Neural progenitor cell (in vitro differentiated cells): Measurements from ENCODE around the gene ASB2. TPM values are rescaled to one million over a fixed set of nuclear protein-coding genes. Genes with fewer than 3 reads are reported as not detected.

ENCODE experiments used
- DNase-seq: peaks from one replicate; pipeline ENCODE4 v3.0.0-alpha.2; 2016; ENCODE audit warnings: low spot score
- H2AFZ ChIP-seq: fragments of 200-600 bp; sonication (generic); replicated peaks from 2 replicates; pipeline ENCODE4 v1.6.1; 2016; ENCODE audit warnings: antibody characterized with exemption
- H3F3A ChIP-seq: fragments of 200-600 bp; sonication (generic); 2 replicates; pipeline ENCODE4 v1.6.1; 2016; ENCODE audit warnings: antibody characterized with exemption, low read depth
- H3K27ac ChIP-seq: fragments of 200-600 bp; sonication (generic); 2 replicates; pipeline ENCODE4 v1.5.1; 2016; ENCODE audit warnings: mild to moderate bottlenecking
- H3K27me3 ChIP-seq: fragments of 200-600 bp; sonication (generic); 2 replicates; pipeline ENCODE4 v1.6.1; 2016; ENCODE audit warnings: mild to moderate bottlenecking, moderate library complexity
- H3K36me3 ChIP-seq: fragments of 200-600 bp; sonication (generic); 2 replicates; pipeline ENCODE4 v1.5.1; 2016
- H3K4me1 ChIP-seq: fragments of 200-600 bp; sonication (generic); 2 replicates; pipeline ENCODE4 v1.6.1; 2016; ENCODE audit warnings: mixed run types
- H3K4me2 ChIP-seq: fragments of 200-600 bp; sonication (generic); 2 replicates; pipeline ENCODE4 v1.6.1; 2016
- H3K4me3 ChIP-seq: fragments of 200-600 bp; sonication (generic); 2 replicates; pipeline ENCODE4 v1.5.1; 2016
- H3K79me2 ChIP-seq: fragments of 200-600 bp; sonication (generic); 2 replicates; pipeline ENCODE4 v1.6.1; 2016; ENCODE audit warnings: low read depth
- H3K9ac ChIP-seq: fragments of 200-600 bp; sonication (generic); 2 replicates; pipeline ENCODE4 v1.6.1; 2016
- H3K9me3 ChIP-seq: fragments of 200-600 bp; sonication (generic); 2 replicates; pipeline ENCODE4 v1.5.1; 2016; ENCODE audit warnings: low read depth
- H4K20me1 ChIP-seq: fragments of 200-600 bp; sonication (generic); 2 replicates; pipeline ENCODE4 v1.6.1; 2016; ENCODE audit warnings: low read depth
- H3K27ac Mint-ChIP-seq: 3 replicates; pipeline ENCODE4 v1.8.0; 2021; ENCODE audit warnings: mixed read lengths
- H3K27me3 Mint-ChIP-seq: 2 replicates; pipeline ENCODE4 v1.8.0; 2022; ENCODE audit warnings: low read depth, mild to moderate bottlenecking, inconsistent platforms, moderate library complexity, mixed read lengths; ENCODE audit not compliant: insufficient read depth
- H3K36me3 Mint-ChIP-seq: 3 replicates; pipeline ENCODE4 v1.8.0; 2021; ENCODE audit warnings: mixed read lengths
- H3K4me1 Mint-ChIP-seq: 3 replicates; pipeline ENCODE4 v1.8.0; 2021; ENCODE audit warnings: mixed read lengths
- H3K4me3 Mint-ChIP-seq: 3 replicates; pipeline ENCODE4 v1.8.0; 2021; ENCODE audit warnings: mild to moderate bottlenecking, moderate library complexity, mixed read lengths
- H3K9me3 Mint-ChIP-seq: 3 replicates; pipeline ENCODE4 v1.8.0; 2020; ENCODE audit warnings: mixed read lengths
- EZH2 ChIP-seq: fragments of 200-600 bp; sonication (generic); IDR thresholded peaks from 2 replicates; pipeline ENCODE4 v1.6.1; 2017; ENCODE audit warnings: antibody characterized with exemption, mild to moderate bottlenecking, moderate library complexity
- EZH2phosphoT487 ChIP-seq: fragments of 200-600 bp; sonication (generic); IDR thresholded peaks from 2 replicates; pipeline ENCODE4 v1.6.1; 2017; ENCODE audit warnings: antibody characterized with exemption
- total RNA-seq: library from RNA; depleted of rRNA; stranded (reverse); fragments of >200 nt; gene quantifications from 2 replicates; pipeline ENCODE4 v1.2.3, GENCODE V29; 2015; ENCODE audit warnings: low replicate concordance
- TF ChIP-seq, protein P1 (sequence below): fragments of 200-600 bp; sonication (generic); IDR thresholded peaks from 2 replicates; pipeline ENCODE4 v1.5.1; 2017; ENCODE audit warnings: antibody characterized with exemption, mild to moderate bottlenecking

ASB2 gene
- total RNA-seq, 1 donor from 2014 or later: not detected

DNA sequence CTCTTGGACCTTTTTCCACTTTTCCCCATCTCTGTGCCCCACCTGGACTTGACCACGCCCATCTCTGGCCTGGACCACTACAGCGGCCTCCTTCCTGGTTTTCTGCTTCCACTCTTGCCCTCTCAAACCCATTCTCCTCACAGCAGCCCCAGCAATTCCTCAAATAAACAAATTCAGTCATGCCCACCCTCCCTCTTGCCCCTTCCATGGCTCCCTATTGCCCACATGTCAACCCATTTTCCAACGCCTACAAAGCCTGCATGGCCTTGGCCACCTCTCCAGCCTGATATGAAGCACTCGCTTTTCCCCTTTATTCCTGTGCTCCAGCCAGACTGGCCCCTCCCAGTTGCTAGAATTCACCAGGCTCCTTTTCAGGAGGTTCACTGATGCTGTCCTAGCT is 43.9 kb upstream of the ASB2 start:
- H3K27ac Mint-ChIP-seq: peak overlapping the region; percentile 61
- Histone ChIP-seq H3K4me3 (no peak overlapping the region), H3K27me3 (no peaks in the 10 kb centered on the region), H2AFZ (no peak overlapping the region), H3K4me2 (no peak overlapping the region), H3K9me3 (no peaks in the 10 kb centered on the region), H3K36me3 (no peaks in the 10 kb centered on the region), H3F3A (peaks cover 21% of the 10 kb centered on the region), H4K20me1 (no peaks in the 10 kb centered on the region), H3K4me1 (peaks cover 38% of the 10 kb centered on the region), H3K9ac (no peak overlapping the region), H3K27ac (no peak overlapping the region), H3K79me2 (no peaks in the 10 kb centered on the region)
- no peak for TF ChIP-seq EZH2phosphoT487
- TF ChIP-seq, protein P1, sequence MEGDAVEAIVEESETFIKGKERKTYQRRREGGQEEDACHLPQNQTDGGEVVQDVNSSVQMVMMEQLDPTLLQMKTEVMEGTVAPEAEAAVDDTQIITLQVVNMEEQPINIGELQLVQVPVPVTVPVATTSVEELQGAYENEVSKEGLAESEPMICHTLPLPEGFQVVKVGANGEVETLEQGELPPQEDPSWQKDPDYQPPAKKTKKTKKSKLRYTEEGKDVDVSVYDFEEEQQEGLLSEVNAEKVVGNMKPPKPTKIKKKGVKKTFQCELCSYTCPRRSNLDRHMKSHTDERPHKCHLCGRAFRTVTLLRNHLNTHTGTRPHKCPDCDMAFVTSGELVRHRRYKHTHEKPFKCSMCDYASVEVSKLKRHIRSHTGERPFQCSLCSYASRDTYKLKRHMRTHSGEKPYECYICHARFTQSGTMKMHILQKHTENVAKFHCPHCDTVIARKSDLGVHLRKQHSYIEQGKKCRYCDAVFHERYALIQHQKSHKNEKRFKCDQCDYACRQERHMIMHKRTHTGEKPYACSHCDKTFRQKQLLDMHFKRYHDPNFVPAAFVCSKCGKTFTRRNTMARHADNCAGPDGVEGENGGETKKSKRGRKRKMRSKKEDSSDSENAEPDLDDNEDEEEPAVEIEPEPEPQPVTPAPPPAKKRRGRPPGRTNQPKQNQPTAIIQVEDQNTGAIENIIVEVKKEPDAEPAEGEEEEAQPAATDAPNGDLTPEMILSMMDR: no peak
- TF ChIP-seq EZH2: no peak
- peaks cover 15% of the 10 kb centered on the region for H3K27me3 Mint-ChIP-seq
- no peaks in the 10 kb centered on the region for H3K36me3 Mint-ChIP-seq
- no peak for DNase-seq
- no peak overlapping the region for H3K4me3 Mint-ChIP-seq
- H3K4me1 Mint-ChIP-seq: peaks cover 42% of the 10 kb centered on the region
- no peaks in the 10 kb centered on the region for H3K9me3 Mint-ChIP-seq

DNA sequence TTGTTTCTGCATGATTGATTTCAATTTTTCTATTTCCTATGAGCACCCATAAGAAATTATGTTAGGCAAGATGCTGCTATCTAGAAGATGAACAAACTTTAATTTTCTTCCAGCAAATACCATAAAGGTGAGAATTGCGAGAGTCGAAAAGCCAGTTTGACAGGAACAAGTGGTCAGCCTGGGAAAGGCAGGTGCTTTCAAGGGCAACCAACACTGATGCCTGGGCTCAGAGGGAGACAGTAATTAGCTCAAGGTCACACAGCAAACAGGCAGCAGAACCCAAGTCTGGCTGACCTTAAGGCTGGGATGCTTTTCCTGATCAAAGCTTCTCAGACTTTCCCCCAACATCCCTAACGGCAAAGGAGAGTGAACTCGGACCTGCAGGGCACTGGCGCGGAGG is 43.0 kb upstream of the ASB2 start:
- Histone ChIP-seq H3K36me3 (no peaks in the 10 kb centered on the region), H3K9me3 (no peaks in the 10 kb centered on the region), H3K79me2 (no peaks in the 10 kb centered on the region), H3K27ac (no peak overlapping the region), H2AFZ (no peak overlapping the region), H3K4me2 (no peak overlapping the region), H3K4me3 (no peak overlapping the region), H3F3A (peaks cover 24% of the 10 kb centered on the region), H4K20me1 (no peaks in the 10 kb centered on the region), H3K27me3 (no peaks in the 10 kb centered on the region), H3K4me1 (peaks cover 44% of the 10 kb centered on the region), H3K9ac (no peak overlapping the region)
- no peak overlapping the region for H3K27ac Mint-ChIP-seq
- peaks cover 41% of the 10 kb centered on the region for H3K4me1 Mint-ChIP-seq
- H3K36me3 Mint-ChIP-seq: no peaks in the 10 kb centered on the region
- no peaks in the 10 kb centered on the region for H3K9me3 Mint-ChIP-seq
- H3K4me3 Mint-ChIP-seq: no peak overlapping the region
- peaks cover 13% of the 10 kb centered on the region for H3K27me3 Mint-ChIP-seq
- no peak for DNase-seq
- TF ChIP-seq EZH2phosphoT487 (no peak), EZH2 (no peak)
- TF ChIP-seq, protein P1: no peak

DNA sequence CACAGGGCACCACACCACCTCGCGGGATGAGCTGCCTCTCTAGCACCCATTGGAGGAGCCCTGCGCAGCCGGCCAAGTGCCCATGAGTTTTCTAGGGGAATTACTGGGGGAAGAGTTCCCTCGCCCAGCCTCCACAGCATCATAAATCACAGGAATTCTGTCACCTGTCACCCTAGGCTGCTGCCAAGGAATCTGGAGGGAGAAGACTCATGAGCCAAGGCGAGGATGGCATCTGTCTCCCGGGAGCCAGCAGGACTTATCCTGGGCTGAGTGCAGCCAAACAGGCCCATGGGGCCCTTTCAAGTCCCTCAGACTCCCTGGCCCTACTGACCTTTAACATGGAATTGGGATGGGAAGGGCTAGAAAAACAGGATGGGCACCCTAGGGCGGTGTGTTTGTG is 41.9 kb upstream of the ASB2 start:
- Histone ChIP-seq H3K9me3 (no peaks in the 10 kb centered on the region), H2AFZ (no peak overlapping the region), H3F3A (peaks cover 27% of the 10 kb centered on the region), H3K4me2 (no peak overlapping the region), H3K79me2 (no peaks in the 10 kb centered on the region), H3K4me3 (no peak overlapping the region), H3K27me3 (no peaks in the 10 kb centered on the region), H4K20me1 (no peaks in the 10 kb centered on the region), H3K9ac (no peak overlapping the region), H3K4me1 (peaks cover 44% of the 10 kb centered on the region), H3K36me3 (no peaks in the 10 kb centered on the region), H3K27ac (no peak overlapping the region)
- Mint-ChIP-seq H3K36me3 (no peaks in the 10 kb centered on the region), H3K4me1 (peaks cover 39% of the 10 kb centered on the region), H3K27ac (peak overlapping the region; percentile 32), H3K27me3 (peaks cover 12% of the 10 kb centered on the region), H3K9me3 (no peaks in the 10 kb centered on the region), H3K4me3 (no peak overlapping the region)
- TF ChIP-seq EZH2phosphoT487 (no peak), EZH2 (no peak)
- TF ChIP-seq, protein P1: no peak
- no peak for DNase-seq
